Progenitor cell of endocrine pancreas (in vitro differentiated cells): ENCODE results near the gene PPRC1. TPM values are rescaled to one million over a fixed set of nuclear protein-coding genes. Genes with fewer than 3 reads are reported as not detected.

ENCODE experiments used
- DNase-seq: peaks from one replicate; pipeline ENCODE4 v3.0.0; 2021; ENCODE audit warnings: low spot score; ENCODE audit not compliant: unreplicated experiment
- H3K27ac Mint-ChIP-seq: 2 replicates; pipeline ENCODE4 v1.8.0; 2021; ENCODE audit warnings: mild to moderate bottlenecking, moderate library complexity, mixed read lengths
- H3K27me3 Mint-ChIP-seq: 2 replicates; pipeline ENCODE4 v1.8.0; 2021; ENCODE audit warnings: mixed read lengths
- H3K36me3 Mint-ChIP-seq: 2 replicates; pipeline ENCODE4 v1.8.0; 2022; ENCODE audit warnings: mixed read lengths; ENCODE audit not compliant: insufficient read depth
- H3K4me1 Mint-ChIP-seq: 2 replicates; pipeline ENCODE4 v1.8.0; 2021; ENCODE audit warnings: low read depth, mixed read lengths
- H3K4me3 Mint-ChIP-seq: 2 replicates; pipeline ENCODE4 v1.8.0; 2021; ENCODE audit warnings: low read depth, mild to moderate bottlenecking, moderate library complexity, mixed read lengths
- H3K9me3 Mint-ChIP-seq: 2 replicates; pipeline ENCODE4 v1.8.0; 2021; ENCODE audit warnings: low read depth, mixed read lengths
- CTCF ChIP-seq: fragments of 200-600 bp; sonication (generic); IDR thresholded peaks from one replicate; pipeline ENCODE4 v1.5.0; 2021; ENCODE audit warnings: antibody characterized with exemption, mild to moderate bottlenecking; ENCODE audit not compliant: unreplicated experiment
- total RNA-seq: library from RNA; stranded (reverse); gene quantifications from 2 replicates; pipeline ENCODE4 v1.2.1, GENCODE V29; 2021

PPRC1 gene
- total RNA-seq, 1 donor from 2014 or later = 40.1 TPM

- no peak for TF ChIP-seq CTCF
- peaks cover 12% of the 10 kb centered on the region for H3K36me3 Mint-ChIP-seq
- peak overlapping the region; percentile 87 for H3K4me3 Mint-ChIP-seq
- H3K9me3 Mint-ChIP-seq = no peaks in the 10 kb centered on the region
- H3K27me3 Mint-ChIP-seq = no peaks in the 10 kb centered on the region
- DNase-seq = no peak
- peak overlapping the region; percentile 98 for H3K27ac Mint-ChIP-seq
- H3K4me1 Mint-ChIP-seq = peaks cover 16% of the 10 kb centered on the region
Measured at GRCh38 chr10:102150970-102151773, 18.3 kb downstream of the PPRC1 start.

GRCh38 chr10:102151774-102152544 lies 19.1 kb downstream of the PPRC1 start, which contains the start of gene NOLC1:
Gene NOLC1, plus strand, starts transcription at chr10:102152389. Its CDS starts 22 bp downstream, at chr10:102152411.
- no peak for TF ChIP-seq CTCF
- H3K4me1 Mint-ChIP-seq = peaks cover 16% of the 10 kb centered on the region
- H3K36me3 Mint-ChIP-seq = peaks cover 10% of the 10 kb centered on the region
- peak; percentile 96 for DNase-seq
- peak within 1 kb of the TSS; percentile 98 for H3K27ac Mint-ChIP-seq
- no peaks in the 10 kb centered on the region for H3K27me3 Mint-ChIP-seq
- peak within 1 kb of the TSS; percentile 87 for H3K4me3 Mint-ChIP-seq
- H3K9me3 Mint-ChIP-seq = no peaks in the 10 kb centered on the region

GRCh38 chr10:102152545-102152890 lies 19.7 kb downstream of the PPRC1 start:
- H3K36me3 Mint-ChIP-seq = peaks cover 10% of the 10 kb centered on the region
- no peak for TF ChIP-seq CTCF
- H3K27ac Mint-ChIP-seq = peak overlapping the region; percentile 98
- H3K4me1 Mint-ChIP-seq = peaks cover 16% of the 10 kb centered on the region
- H3K9me3 Mint-ChIP-seq = no peaks in the 10 kb centered on the region
- H3K27me3 Mint-ChIP-seq = no peaks in the 10 kb centered on the region
- DNase-seq = no peak
- peak overlapping the region; percentile 87 for H3K4me3 Mint-ChIP-seq

GRCh38 chr10:102153093-102153620 lies 20.3 kb downstream of the PPRC1 start:
- Mint-ChIP-seq H3K4me1 (peaks cover 16% of the 10 kb centered on the region), H3K27me3 (no peaks in the 10 kb centered on the region), H3K27ac (peak overlapping the region; percentile 98), H3K9me3 (no peaks in the 10 kb centered on the region), H3K36me3 (peaks cover 11% of the 10 kb centered on the region), H3K4me3 (peak overlapping the region; percentile 87)
- no peak for TF ChIP-seq CTCF
- no peak for DNase-seq

GRCh38 chr10:102154466-102155116 lies 21.8 kb downstream of the PPRC1 start:
- Mint-ChIP-seq H3K4me1 (peaks cover 16% of the 10 kb centered on the region), H3K36me3 (peaks cover 15% of the 10 kb centered on the region), H3K27me3 (no peaks in the 10 kb centered on the region), H3K9me3 (no peaks in the 10 kb centered on the region), H3K4me3 (peak overlapping the region; percentile 56), H3K27ac (peak overlapping the region; percentile 86)
- no peak for DNase-seq
- no peak for TF ChIP-seq CTCF
